HG03469 (cell line): ENCODE measurements around the gene BIRC5.
"Not testable (repeated sequence)": the region's sequence is repeated elsewhere in the genome, so short reads cannot be mapped to it uniquely, and the experiment has no call there.

Experiments
- ATAC-seq: cut with Tn5 transposase; IDR thresholded peaks from one replicate; pipeline ENCODE4 v1.9.1; 2021; ENCODE audit warnings: mild to moderate bottlenecking, moderate library complexity, moderate number of reproducible peaks; ENCODE audit not compliant: unreplicated experiment

BIRC5 gene

GRCh38 chr17:78224231-78225087, 10.4 kb downstream of the BIRC5 start:
- no peak for ATAC-seq

DNA sequence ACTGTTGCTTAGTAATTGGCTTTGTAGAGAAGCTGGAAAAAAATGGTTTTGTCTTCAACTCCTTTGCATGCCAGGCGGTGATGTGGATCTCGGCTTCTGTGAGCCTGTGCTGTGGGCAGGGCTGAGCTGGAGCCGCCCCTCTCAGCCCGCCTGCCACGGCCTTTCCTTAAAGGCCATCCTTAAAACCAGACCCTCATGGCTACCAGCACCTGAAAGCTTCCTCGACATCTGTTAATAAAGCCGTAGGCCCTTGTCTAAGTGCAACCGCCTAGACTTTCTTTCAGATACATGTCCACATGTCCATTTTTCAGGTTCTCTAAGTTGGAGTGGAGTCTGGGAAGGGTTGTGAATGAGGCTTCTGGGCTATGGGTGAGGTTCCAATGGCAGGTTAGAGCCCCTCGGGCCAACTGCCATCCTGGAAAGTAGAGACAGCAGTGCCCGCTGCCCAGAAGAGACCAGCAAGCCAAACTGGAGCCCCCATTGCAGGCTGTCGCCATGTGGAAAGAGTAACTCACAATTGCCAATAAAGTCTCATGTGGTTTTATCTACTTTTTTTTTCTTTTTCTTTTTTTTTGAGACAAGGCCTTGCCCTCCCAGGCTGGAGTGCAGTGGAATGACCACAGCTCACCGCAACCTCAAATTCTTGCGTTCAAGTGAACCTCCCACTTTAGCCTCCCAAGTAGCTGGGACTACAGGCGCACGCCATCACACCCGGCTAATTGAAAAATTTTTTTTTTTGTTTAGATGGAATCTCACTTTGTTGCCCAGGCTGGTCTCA, 11.2 kb downstream of the BIRC5 start:
- ATAC-seq = no peak

GRCh38 chr17:78226055-78226758, 12.2 kb downstream of the BIRC5 start:
- ATAC-seq = no peak

DNA sequence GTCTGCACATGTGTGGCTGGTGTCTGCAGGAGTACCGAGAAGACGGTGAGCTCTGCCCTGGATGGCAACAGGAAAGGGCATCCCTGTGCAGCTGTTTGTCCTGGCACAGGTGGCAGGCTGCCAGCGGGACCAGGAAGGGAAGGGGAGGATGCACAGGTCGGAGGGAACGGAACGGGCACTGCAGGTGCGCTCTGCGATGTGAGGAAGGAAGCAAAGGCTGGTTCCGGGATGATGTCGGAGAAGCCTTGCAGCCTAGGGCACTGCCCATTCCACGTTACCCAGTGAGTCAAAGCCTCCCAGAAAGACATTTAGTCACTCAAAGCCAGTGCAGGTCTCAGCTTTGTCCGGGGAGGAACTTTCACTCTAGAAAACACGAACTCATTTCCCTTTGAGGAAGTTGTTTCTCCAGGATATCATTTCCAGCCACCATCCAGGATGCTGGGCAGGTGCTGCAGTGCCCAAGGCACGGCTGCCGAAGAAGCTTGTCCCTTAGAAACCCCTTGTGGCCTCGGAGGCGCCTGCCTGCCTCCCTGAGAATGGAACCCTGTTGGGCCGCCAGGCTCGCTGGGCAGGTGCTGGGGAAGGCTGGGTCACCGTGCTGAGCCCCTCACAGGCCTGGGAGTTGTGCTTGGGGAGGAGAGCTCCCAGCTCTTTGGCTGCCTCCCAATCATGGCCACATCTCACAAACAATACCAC, 12.9 kb downstream of the BIRC5 start:
- no peak for ATAC-seq

GRCh38 chr17:78227455-78227916, 13.4 kb downstream of the BIRC5 start:
- ATAC-seq = no peak

- ATAC-seq = no peak
Measured at GRCh38 chr17:78228176-78228575, 14.1 kb downstream of the BIRC5 start.

DNA sequence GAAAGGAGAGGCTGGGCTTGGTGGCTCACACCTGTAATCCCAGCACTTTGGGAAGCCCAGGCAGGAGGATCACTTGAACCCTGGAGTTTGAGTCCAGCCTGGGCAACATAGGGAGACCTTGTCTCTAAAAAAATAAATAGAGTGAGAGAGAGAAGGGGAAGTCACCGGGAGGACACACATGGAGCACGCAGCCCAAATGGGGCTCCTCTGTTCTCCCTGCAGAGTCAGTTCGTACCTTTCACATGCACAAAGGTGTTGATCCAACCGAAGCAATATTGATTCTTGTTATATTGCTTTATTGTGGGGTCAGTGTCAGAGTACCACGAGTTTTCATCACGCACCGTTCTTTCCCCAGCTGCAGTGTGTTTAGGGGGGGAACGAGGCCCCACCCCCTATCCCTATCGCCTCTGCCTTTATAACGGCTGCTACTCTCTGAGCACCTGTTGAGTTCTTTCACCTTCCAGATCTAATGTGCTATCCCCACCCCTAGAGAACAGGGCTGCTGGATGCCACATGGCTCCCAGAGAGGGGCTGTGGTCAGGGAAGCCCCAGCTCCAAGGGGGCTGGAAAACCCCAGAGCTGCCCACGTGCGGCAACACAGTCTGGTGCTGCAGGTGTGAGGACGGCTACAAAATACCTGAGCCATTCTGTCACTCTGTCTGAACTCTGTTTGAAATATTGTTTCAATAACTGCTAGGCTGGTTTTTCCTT, 16.4 kb downstream of the BIRC5 start:
- no peak for ATAC-seq

GRCh38 chr17:78230996-78231935, 17.2 kb downstream of the BIRC5 start, which contains the start of gene TMEM235:
Gene TMEM235, plus strand, starts transcription at chr17:78231631. Its CDS starts 393 bp downstream, at chr17:78232024.
- ATAC-seq = no peak

DNA sequence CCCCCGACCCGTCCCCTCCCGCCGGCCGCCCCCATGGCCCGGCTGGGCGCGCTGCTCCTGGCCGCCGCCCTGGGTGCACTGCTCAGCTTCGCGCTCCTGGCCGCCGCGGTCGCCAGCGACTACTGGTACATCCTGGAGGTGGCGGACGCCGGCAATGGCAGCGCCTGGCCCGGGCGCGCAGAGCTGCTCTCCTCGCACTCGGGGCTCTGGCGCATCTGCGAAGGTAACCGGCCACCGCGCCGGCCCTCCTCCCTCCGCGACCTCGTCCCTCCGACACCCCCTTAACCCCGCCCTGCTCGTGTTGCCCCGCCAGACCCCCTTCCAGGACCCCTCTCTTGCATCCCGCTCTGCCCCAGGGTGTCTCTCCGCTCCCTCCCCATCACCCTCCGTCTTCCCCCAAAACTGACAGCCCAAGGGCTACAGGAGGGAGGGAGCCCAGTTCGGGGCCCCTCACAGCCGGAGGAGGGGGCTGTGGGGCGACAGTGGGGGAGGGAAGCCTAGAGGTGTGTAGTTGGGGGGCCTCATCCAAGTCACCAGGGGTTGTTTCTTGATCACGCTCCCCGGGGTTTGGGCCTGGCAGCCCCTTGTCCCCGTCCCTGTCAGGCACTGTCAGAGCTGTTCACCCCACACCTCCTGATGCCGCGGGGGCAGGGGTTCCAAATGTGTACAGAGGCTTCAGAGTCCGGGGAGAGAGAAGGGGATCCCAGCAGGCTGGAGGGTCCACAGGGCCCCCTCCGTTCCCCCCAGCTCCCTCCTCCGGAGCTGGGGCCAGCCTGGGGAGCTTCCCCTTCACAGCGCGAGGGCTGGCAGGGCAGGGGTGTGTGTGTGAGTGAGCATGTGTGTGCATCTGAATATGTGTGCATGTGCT, 18.2 kb downstream of the BIRC5 start:
- no peak for ATAC-seq

- ATAC-seq = no peak
Measured at GRCh38 chr17:78232859-78233173, 18.8 kb downstream of the BIRC5 start.

DNA sequence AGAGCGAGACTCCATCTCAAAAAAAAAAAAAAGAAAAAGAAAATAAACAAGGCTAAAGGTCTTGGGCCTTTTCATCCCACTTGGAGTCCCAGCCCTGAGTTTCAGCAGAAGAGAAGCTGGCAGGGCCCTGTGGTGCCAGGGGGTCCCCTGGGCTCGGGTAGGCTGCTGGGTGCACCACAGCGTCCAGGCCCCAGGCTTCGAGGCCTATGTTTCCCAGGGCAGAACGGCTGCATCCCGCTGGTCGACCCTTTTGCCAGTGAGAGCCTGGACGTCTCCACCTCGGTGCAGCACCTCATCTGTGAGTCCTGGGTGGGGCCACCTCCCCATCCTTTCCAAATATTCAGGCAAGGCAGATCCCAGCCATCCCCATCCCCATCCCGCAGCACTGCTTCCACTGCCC, 19.6 kb downstream of the BIRC5 start:
- no peak for ATAC-seq

- no peak for ATAC-seq
Measured at GRCh38 chr17:78234261-78234865, 20.3 kb downstream of the BIRC5 start.

DNA sequence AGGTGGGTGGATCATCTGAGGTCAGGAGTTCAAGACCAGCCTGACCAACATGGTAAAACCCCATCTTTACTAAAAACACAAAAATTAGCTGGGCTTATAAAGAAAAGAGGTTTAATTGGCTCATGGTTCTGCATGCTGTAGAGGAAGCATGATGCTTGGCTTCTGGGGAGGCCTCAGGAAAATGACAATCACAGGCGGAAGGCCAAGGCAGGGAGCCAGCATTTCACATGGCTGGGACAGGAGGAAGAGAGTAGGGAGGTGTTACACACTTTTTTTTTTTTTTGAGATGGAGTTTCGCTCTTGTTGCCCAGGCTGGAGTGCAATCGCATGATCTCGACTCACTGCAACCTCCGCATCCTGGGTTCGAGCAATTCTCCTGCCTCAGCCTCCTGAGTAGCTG, 21.0 kb downstream of the BIRC5 start:
- not testable (repeated sequence) for ATAC-seq

DNA sequence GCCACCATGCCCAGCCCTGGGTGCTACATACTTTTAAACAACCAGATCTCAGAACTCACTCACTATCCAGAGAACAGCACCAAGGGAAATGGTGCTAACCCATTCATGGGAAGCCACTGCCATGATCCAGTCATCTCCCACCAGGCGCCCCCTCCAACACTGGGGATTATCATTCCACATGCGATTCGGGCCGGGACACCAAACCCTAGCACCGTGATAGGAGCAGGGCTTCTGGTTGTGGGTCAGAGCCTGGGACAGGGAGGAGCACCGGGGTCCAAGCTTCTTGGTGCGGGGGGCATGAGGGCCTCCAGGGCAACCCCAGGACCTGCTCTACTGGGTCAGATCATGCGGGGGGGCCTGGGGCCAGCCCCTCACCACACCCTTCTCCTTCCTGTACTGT, 21.8 kb downstream of the BIRC5 start:
- no peak for ATAC-seq

- ATAC-seq = no peak
Measured at GRCh38 chr17:78236362-78237127, 22.5 kb downstream of the BIRC5 start.

DNA sequence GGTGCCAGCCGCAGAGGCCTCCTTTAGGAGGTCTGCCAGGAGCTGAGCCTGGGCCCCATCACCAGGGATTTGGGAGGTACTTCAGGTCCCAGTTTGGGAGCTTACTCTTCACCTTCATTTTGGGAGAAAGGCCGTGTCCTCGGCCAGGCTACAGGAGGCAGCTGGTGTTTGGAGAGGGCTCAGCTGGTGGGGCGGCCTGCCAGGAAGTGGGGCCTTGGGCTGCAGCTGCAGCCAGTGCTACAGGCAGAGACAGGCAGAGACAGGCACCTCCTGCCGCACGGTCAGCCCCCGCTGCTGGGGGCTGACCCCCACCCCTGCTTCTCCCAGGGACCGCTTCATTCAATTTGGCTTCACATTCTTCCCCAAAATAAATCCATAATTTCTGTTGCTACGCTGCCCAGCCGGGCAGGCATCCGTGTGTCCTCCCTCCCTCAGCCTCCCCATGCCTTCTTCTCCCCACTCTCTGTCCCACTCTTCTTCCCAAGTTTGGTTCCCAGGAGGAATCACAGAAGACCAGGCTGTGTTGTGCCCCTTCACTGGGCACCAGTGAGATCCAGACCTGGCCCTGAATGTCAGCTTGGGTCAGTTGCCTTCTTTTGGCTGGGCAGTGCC, 23.5 kb downstream of the BIRC5 start:
- ATAC-seq = no peak
